Measurements from ENCODE around the gene TSPAN18. TPM values are rescaled to one million over a fixed set of nuclear protein-coding genes. Genes with fewer than 3 reads are reported as not detected.

The TSPAN18 gene
- polyA plus RNA-seq, 1 of the 3 experiments (the other 2 are of a cell fraction) = 0.72 TPM

GRCh38 chr11:44962464-44962863 is 235.7 kb downstream of the TSPAN18 start:
- H3K27me3 ChIP-seq (ENCODE audit: insufficient read depth) = peaks cover 6% of the 10 kb centered on the region; the same call in 1 of the 2 replicates
- no peaks in the 10 kb centered on the region for H3K9me2 ChIP-seq
- WGBS (ENCODE audit: low lambda C conversion rate) = 49% methylated on average over 3 of the region's 3 CpGs
- TF ChIP-seq NRF1 (IDR thresholded peaks at IDR 0.05; ENCODE audit: low read depth, low read length) (no peak), RFX5 (IDR thresholded peaks at IDR 0.05; ENCODE audit: low read length) (no peak), NFIC (IDR thresholded peaks at IDR 0.05; ENCODE audit: borderline replicate concordance) (no peak), SIN3A (IDR thresholded peaks at IDR 0.05; ENCODE audit: borderline replicate concordance, low read depth, low read length) (no peak), SMC3 (IDR thresholded peaks at IDR 0.05; ENCODE audit: low read depth, low read length) (no peak), MXI1 (IDR thresholded peaks at IDR 0.05; ENCODE audit: low read depth, low read length) (no peak), ELF1 (IDR thresholded peaks at IDR 0.05) (no peak), REST (IDR thresholded peaks at IDR 0.05; ENCODE audit: low read depth, low read length) (no peak), TEAD4 (IDR thresholded peaks at IDR 0.05; ENCODE audit: borderline replicate concordance, insufficient read depth) (no peak), RAD21 (IDR thresholded peaks at IDR 0.05; ENCODE audit: low read length) (no peak), FOXM1 (IDR thresholded peaks at IDR 0.05; ENCODE audit: low read depth) (no peak), RCOR1 (IDR thresholded peaks at IDR 0.05; ENCODE audit: low read length) (no peak), YY1 (IDR thresholded peaks at IDR 0.05; ENCODE audit: low read depth) (no peak), EP300 (IDR thresholded peaks at IDR 0.05; ENCODE audit: borderline replicate concordance in 1 of 2, low read depth in 1 of 2, low read length in 1 of 2) (no peak), TCF12 (IDR thresholded peaks at IDR 0.05) (no peak), FOSL2 (IDR thresholded peaks at IDR 0.05; ENCODE audit: borderline replicate concordance, low read depth) (no peak), POLR2AphosphoS5 (IDR thresholded peaks at IDR 0.05; ENCODE audit: low read depth, low read length) (no peak), JUND (IDR thresholded peaks at IDR 0.05) (no peak), CTCF (IDR thresholded peaks at IDR 0.05) (no peak)
- H3K4me2 ChIP-seq = no peak overlapping the region
- no peak overlapping the region for H3K27ac ChIP-seq (ENCODE audit: low read depth in 2 of 2, low read length in 1 of 2)
- DNase-seq = no peak
- H3K79me2 ChIP-seq (ENCODE audit: insufficient read depth) = no peaks in the 10 kb centered on the region
- no peaks in the 10 kb centered on the region for H4K20me1 ChIP-seq (ENCODE audit: insufficient read depth)
- no peak overlapping the region for H3K9ac ChIP-seq
- H3K36me3 ChIP-seq (replicated peaks in 1 of 2; ENCODE audit: control insufficient read depth in 1 of 2, insufficient read depth in 2 of 2, low read length in 1 of 2) = no peaks in the 10 kb centered on the region
- no peaks in the 10 kb centered on the region; a peak in 1 of 4 replicates for H3K4me1 ChIP-seq (ENCODE audit: control insufficient read depth in 1 of 2, insufficient read depth in 2 of 2, low read depth in 1 of 2, low read length in 1 of 2)
- no peaks in the 10 kb centered on the region for H3K9me3 ChIP-seq
- ChIA-PET POLR2A (no interaction called here), CTCF (interaction anchor here (0.8 to 5.6 kb wide), 5 partner anchors 12 to 693 kb away, joined by 3 to 35 read pairs (median 5); partner anchors contain the start of gene TP53I11)
- H3K4me3 ChIP-seq (ENCODE audit: low read depth in 2 of 2, low read length in 1 of 2) = no peak overlapping the region
- no peak overlapping the region for H2AFZ ChIP-seq (ENCODE audit: low read depth)
- H3F3A ChIP-seq (replicated peaks; ENCODE audit: insufficient read depth) = no peaks in the 10 kb centered on the region
